Lower lobe of right lung (tissue), 2 donors: Measurements from ENCODE around the gene SMURF1. TPM values are rescaled to one million over a fixed set of nuclear protein-coding genes. Genes with fewer than 3 reads are reported as not detected.
"Not testable (repeated sequence)": the region's sequence is repeated elsewhere in the genome, so short reads cannot be mapped to it uniquely, and the experiment has no call there.

ENCODE experiments used
- ATAC-seq, 2 donors: fragments of 200-7000 bp; cut with Tn5 transposase; one replicate each; pipeline ENCODE4 v1.9.1; 2020 to 2022; ENCODE audit warnings: mild to moderate bottlenecking in 2 of 2, moderate library complexity in 2 of 2
- DNase-seq: peaks from one replicate; pipeline ENCODE4 v3.0.0-alpha.2; 2020
- H3K27ac ChIP-seq: fragments of 200-600 bp; one replicate; pipeline ENCODE4 v1.8.0; 2022
- H3K27me3 ChIP-seq: fragments of 200-600 bp; one replicate; pipeline ENCODE4 v1.8.0; 2022; ENCODE audit warnings: low read depth
- H3K36me3 ChIP-seq: fragments of 200-600 bp; one replicate; pipeline ENCODE4 v1.8.0; 2022; ENCODE audit warnings: mild to moderate bottlenecking
- H3K4me1 ChIP-seq: fragments of 200-600 bp; one replicate; pipeline ENCODE4 v1.8.0; 2022
- H3K4me3 ChIP-seq: fragments of 200-600 bp; one replicate; pipeline ENCODE4 v1.8.0; 2022; ENCODE audit warnings: mild to moderate bottlenecking
- H3K9me3 ChIP-seq: fragments of 200-600 bp; one replicate; pipeline ENCODE4 v1.8.0; 2022
- CTCF ChIP-seq: fragments of 200-600 bp; IDR thresholded peaks from one replicate; pipeline ENCODE4 v1.8.0; 2022; ENCODE audit warnings: antibody characterized with exemption, mild to moderate bottlenecking
- intact Hi-C: fragments of 100-400 bp; cut with DNase I; formaldehyde crosslinking; loops from one replicate; pipeline ENCODE4 v1.11.0; 2022
- total RNA-seq: library from RNA; stranded (reverse); fragmentation: NEBNext Ultra II Directional; extraction: Animal tissue kit (Norgen Biotek cat#: 25700); gene quantifications from one replicate; pipeline ENCODE4 v1.2.1, GENCODE V29; 2021
- donor health status: DM: no; HTN: yes; CAD: no; lungs with severe emphysema.

Gene SMURF1
- total RNA-seq, 1 donor from 2014 or later = 32.0 TPM

GRCh38 chr7:99105756-99106155, 38.2 kb downstream of the SMURF1 start:
- Histone ChIP-seq H3K4me1 (peaks cover 27% of the 10 kb centered on the region), H3K36me3 (no peaks in the 10 kb centered on the region), H3K27ac (no peak overlapping the region), H3K4me3 (no peak overlapping the region), H3K27me3 (no peaks in the 10 kb centered on the region), H3K9me3 (no peaks in the 10 kb centered on the region)
- no peak for TF ChIP-seq CTCF
- intact Hi-C loops = no loop called here
- ATAC-seq (no peak), DNase-seq (no peak)

DNA sequence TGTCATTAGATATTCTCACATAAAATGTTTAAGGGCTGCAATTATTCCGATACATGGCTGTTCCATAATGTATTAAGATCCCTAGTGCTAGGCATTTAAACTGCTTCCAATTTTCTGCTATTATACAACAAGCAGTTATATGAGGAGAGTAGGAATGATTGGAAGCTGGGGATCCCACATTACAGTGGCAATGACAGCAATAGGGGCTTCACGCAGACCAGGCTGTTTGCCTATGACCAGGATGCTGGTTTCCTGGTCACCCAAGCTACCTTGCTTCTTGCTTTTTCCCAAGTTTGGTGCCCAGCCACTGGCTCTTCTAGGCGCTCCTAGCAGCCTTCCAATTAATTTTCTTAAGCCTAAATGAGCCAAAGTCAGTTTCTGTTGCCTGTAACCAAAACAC, 39.3 kb downstream of the SMURF1 start:
- intact Hi-C loops = no loop called here
- ATAC-seq (no peak), DNase-seq (no peak)
- H3K27ac ChIP-seq = no peak overlapping the region
- TF ChIP-seq CTCF = no peak
- no peak overlapping the region for H3K4me3 ChIP-seq
- peaks cover 19% of the 10 kb centered on the region for H3K4me1 ChIP-seq
- no peaks in the 10 kb centered on the region for H3K27me3 ChIP-seq
- no peaks in the 10 kb centered on the region for H3K36me3 ChIP-seq
- no peaks in the 10 kb centered on the region for H3K9me3 ChIP-seq

- DNase-seq, H3K36me3 ChIP-seq, H3K9me3 ChIP-seq, intact Hi-C loops, H3K27me3 ChIP-seq, ATAC-seq, H3K27ac ChIP-seq, H3K4me3 ChIP-seq: not testable (repeated sequence)
- H3K4me1 ChIP-seq = peaks cover 11% of the 10 kb centered on the region
These were observed 40.1 kb downstream of the SMURF1 start for GRCh38 chr7:99103836-99104235.

DNA sequence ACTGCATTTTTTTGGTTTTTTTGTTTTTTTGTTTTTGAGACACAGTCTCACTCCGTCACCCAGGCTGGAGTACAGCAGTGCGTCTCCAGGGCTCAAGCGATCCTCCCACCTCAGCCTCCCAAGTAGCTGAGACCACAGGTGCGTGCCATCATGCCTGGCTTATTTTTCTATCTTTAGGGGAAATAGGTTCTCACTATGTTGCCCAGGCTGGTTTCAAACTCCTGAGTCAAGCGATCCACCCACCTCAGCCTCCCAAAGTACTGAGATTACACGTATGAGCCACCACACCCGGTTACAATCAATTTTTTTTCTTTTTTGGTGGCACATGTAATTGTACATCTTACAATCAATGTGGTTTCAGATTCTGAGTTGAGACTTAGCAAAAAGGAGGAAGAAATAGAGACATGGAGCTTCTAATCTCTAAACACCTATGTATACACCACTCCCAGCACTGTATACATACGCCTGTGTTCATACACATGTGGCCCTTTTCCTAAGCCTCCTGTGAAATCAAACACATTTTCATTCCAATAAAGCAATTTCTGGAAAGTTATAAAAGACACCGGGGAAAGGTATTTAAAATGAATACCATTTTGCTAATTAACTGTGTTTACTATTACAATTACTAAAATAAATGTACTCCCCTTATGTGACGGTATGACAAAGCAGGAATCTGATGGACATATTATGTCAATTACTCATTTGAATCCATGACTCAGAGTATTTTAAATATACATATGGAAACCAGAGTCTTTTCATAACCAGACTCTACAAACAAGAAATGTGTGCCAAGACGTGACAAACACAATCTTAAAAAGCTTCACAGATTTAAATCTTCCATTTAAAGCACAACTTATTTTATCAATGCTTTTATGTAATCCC, 40.9 kb downstream of the SMURF1 start:
- Histone ChIP-seq H3K9me3 (peaks cover 1% of the 10 kb centered on the region), H3K4me1 (peaks cover 7% of the 10 kb centered on the region), H3K36me3 (no peaks in the 10 kb centered on the region), H3K27me3 (no peaks in the 10 kb centered on the region), H3K4me3 (no peak overlapping the region), H3K27ac (no peak overlapping the region)
- DNase-seq = no peak
- no peak for ATAC-seq
- intact Hi-C loops = no loop called here
- no peak for TF ChIP-seq CTCF

GRCh38 chr7:99102361-99102760, 41.5 kb downstream of the SMURF1 start:
- intact Hi-C loops = no loop called here
- H3K27me3 ChIP-seq = no peaks in the 10 kb centered on the region
- H3K27ac ChIP-seq = no peak overlapping the region
- TF ChIP-seq CTCF = no peak
- H3K4me3 ChIP-seq = no peak overlapping the region
- peaks cover under 1% of the 10 kb centered on the region for H3K4me1 ChIP-seq
- peaks cover 8% of the 10 kb centered on the region for H3K9me3 ChIP-seq
- no peaks in the 10 kb centered on the region for H3K36me3 ChIP-seq
- DNase-seq = no peak
- no peak for ATAC-seq

- DNase-seq, H3K4me1 ChIP-seq, ATAC-seq: not testable (repeated sequence)
These were observed 42.4 kb downstream of the SMURF1 start for GRCh38 chr7:99101516-99101915.

More at GRCh38 chr7:99101516-99101915, 42.4 kb downstream of the SMURF1 start:
- intact Hi-C loops, H3K4me3 ChIP-seq, H3K27me3 ChIP-seq, H3K9me3 ChIP-seq, H3K36me3 ChIP-seq, H3K27ac ChIP-seq: not testable (repeated sequence)
